HK-2 (cell line): ENCODE data around the gene NUMA1.
A peak's percentile ranks its signal among the peaks of the same experiment; 100 is the strongest.

Experiments
- DNase-seq: peaks from one replicate; pipeline ENCODE4 v3.0.0-alpha.2; 2018; ENCODE audit not compliant: unreplicated experiment

The NUMA1 gene

DNA sequence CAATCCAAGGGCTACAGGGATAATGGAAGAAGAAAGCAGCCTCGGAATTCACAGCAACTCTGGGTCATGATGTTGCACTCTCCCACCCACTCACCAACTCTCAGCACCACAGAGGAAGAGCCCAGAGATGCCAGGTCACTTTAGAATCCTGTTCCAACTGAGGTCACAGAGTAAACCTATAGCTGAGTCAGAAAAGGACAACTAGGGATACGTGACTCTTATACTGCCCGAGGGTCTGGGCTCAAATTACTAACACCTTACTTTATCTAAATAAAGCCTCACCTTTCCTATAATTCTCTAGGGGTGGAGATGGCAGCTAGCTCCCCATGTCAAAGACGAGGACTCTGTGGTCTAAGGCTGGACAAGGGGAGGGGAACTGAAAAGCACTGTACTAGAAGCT lies 57.0 kb downstream of the NUMA1 start:
- DNase-seq: no peak

- no peak for DNase-seq
These were observed 62.2 kb downstream of the NUMA1 start for GRCh38 chr11:72018171-72018570.

DNA sequence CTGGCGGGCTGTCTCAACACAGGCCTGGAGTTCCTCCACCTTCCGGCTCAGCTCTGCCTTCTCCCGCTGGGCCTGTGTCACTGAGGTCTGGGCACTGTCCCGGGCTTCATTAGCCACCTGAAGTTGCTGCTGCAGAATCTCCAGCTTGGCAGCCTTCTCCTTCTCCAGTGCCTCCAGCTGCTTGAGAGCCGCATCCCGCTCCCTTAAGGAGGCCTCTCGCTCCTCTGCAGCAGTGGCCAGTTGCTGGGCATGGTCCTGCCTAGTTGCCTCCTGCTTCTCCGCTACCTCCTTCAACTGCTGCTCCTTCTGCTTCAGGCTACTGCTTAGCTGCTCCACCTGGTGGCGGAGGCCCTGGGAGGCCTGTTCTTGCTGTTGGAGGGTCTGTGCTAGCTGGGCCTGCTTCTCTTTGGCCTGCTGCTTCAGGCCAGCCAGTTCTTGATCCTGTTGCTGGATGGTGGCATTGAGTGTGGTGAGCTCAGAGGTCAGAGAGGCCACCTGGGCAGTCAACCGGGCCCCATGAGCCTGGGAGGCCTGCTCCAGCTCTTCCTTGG lies 64.8 kb downstream of the NUMA1 start:
- DNase-seq: peak; percentile 42

DNA sequence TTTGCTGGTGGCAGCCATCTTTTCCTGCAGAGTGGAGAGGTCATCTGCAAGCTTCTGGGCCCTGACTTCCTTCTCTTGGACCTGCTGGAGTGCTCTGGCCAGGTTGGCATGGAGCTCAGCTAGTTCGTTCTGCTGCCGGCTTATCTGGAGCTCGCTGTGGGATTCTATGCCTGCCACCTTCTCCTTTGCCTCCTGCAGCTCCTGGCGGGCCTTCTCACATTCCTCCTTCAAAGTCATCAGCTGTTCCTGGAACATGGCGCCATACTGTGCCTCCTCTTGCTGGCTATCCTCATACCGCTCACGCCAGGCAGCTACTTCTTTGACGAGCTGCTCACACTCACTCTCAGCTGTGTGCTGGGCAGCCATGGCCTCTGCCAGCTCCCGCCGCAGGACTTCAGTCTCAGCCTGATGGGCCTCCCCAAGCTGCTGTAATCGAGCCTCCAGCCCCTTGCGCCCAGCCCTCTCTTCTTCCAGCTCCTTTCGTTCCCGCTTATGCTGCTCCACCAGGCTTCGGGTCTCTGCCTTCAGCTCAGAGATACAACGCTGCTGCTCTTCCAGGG lies 65.5 kb downstream of the NUMA1 start:
- DNase-seq: no peak

DNA sequence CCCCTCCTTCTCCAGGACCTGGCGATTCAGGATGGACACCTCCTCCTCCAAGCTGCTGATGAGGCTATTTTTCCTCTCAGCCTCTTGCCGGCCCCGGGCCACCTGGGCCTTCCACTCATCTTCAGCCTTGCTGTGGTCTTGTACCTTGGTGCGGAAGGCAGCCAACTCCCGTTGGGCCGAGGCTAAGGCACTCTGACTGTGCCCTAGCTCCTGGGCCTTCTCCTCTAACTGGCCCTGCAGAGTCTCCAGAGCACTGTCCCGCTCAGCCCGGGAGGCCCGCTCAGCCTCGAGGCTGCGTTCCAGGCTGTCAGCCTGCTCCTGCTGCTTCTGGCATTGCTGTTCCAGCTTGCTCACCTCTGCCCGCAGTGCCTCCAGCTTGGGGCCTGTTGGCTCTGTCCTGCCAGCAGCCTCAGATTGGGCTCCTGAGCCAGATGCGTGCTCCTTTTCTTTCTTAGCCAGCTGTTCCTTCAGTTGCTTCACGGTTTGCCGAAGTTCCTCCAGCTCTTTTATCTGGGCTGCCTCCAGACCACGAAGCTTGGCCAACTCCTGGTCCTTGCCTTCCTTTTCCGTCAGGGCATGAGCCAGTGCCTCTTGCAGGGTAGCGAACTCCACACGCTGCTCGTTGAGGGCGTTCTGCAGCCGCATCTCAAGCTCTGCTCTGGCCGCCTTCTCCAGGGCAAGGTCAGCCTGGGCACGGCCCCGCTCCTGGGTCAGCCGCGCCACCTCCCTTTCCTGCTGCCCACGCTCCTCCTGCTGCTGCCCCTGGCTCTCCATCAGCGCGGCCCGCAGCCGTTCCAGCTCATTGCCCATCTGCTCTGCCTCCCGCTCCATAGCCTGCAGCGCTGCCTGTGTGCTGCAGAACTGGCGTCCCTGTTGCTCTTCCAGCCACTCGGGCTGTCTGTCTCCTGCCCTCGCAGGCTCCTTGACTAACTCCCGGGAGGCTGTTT lies 66.3 kb downstream of the NUMA1 start:
- no peak for DNase-seq

GRCh38 chr11:72012897-72013721 lies 67.2 kb downstream of the NUMA1 start:
- DNase-seq: no peak

- no peak for DNase-seq
These were observed 68.2 kb downstream of the NUMA1 start for GRCh38 chr11:72012091-72012630.

- DNase-seq: no peak
These were observed 69.7 kb downstream of the NUMA1 start for GRCh38 chr11:72010529-72011233.

- no peak for DNase-seq
These were observed 71.2 kb downstream of the NUMA1 start for GRCh38 chr11:72009156-72009555.

DNA sequence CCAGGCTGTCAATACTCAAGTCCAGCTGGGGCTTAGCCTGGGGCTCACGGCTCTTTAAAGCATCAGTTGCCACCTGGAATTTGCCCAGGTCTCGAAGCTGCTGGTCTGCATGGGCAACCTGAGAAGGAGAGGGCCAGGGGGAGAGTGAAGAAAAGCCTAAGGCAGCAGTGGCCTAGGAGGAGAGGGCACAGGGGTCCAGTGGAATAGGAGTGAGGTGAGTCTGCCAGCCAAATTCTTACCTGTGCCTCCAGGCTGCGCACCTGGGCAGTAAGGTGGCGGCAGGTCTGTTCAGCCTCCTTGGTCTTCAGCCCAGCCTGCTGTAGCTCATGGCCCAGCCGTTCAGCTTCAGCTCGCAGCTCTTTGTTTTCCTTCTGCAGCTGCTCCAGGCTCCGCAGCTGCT lies 71.6 kb downstream of the NUMA1 start:
- no peak for DNase-seq

DNA sequence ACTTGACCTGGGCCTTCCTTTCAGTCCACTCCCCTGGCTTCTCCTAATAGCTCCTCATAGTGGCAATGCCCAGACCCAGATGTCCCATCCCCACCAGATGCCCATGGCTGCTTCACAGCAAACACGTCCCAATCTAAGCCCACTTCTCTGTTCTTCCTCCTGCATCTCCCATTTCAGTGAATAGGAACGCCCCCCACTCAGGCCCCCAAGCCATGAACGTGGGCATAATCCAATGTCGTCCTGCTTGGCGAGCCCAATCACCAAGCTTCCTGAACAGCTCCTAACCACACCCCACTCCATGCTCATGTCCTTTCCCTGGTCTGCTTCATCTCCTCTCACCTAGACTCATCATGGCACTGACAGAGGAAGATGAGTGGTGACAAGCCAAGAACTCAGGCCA lies 72.8 kb downstream of the NUMA1 start:
- no peak for DNase-seq

- DNase-seq: no peak
These were observed 73.3 kb downstream of the NUMA1 start for GRCh38 chr11:72007089-72007476.

- DNase-seq: no peak
These were observed 73.8 kb downstream of the NUMA1 start for GRCh38 chr11:72006309-72007088.

DNA sequence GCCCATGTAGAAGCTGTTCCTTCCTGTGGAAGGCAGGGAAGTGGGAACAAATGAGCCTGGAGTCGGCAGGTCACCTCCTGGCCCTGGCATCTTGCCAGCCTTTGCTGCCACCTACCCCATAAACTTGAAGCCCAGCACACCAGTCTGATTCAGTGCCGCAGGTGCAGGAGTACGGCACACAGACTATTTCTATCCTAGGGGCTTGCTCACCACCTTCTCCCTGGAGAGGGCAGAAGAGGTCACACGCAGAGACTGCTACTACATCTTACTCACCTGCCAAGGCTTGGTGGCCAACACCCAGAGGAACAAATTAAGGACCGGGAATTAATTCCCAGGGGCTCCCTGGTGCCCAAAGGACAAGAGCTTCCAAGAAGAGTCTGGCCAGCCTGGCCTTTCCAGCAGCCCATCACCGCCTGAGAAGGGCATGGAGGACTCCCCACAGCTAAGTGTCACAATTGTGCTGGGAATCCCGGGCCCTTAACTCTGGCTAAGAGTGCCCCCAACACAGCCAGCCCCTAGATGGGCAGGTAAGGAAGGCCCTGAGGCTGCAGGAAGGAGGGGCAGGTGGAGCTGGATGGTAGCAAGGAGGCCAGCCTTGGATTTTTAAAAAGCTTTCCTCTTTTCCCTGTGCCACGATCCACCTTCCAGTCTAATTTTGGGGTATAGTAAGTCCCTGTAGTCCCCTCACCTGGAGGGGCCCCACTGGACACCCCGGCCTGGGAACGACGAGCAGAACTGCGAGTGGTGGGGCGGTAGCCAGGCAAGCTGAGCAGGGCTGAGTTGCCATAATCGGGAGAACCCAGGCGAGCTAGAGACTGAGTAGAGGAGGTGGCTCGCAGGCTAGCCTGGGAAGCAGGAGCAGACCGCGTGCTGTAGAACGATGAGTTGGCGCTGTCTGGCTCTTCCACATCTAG lies 74.7 kb downstream of the NUMA1 start:
- no peak for DNase-seq

GRCh38 chr11:72004515-72005346 lies 75.6 kb downstream of the NUMA1 start:
- no peak for DNase-seq

DNA sequence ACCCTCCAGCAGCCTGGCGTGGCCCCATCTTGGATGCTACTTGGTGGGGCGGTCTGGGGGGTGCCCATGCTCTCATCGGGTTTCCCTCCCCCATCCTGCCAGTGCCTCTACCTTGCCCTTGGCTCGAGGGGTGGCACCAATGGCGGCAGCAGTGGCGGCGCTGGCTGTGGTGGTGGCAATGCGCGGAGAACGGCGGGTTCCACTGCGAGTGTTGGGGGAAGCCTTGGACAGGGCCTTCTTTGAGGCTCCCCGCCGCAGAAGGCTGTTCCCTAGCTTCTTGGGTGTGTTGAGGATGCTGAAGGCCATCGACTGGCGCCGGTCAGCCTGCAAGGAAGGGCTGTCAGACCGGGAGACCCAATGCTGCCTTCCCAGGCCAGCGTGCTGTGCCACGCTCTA lies 76.6 kb downstream of the NUMA1 start:
- no peak for DNase-seq

GRCh38 chr11:72002841-72003775 lies 77.2 kb downstream of the NUMA1 start:
- DNase-seq: no peak
